ENCODE measurements around the gene SLC25A10. TPM values are rescaled to one million over a fixed set of nuclear protein-coding genes. Genes with fewer than 3 reads are reported as not detected.

Gene SLC25A10
- total and polyA plus RNA-seq, 2 of the 8 experiments (the other 6 are each of a cell fraction or from before 2014, with no cell fraction given) = 22.2 to 43.0 TPM

DNA sequence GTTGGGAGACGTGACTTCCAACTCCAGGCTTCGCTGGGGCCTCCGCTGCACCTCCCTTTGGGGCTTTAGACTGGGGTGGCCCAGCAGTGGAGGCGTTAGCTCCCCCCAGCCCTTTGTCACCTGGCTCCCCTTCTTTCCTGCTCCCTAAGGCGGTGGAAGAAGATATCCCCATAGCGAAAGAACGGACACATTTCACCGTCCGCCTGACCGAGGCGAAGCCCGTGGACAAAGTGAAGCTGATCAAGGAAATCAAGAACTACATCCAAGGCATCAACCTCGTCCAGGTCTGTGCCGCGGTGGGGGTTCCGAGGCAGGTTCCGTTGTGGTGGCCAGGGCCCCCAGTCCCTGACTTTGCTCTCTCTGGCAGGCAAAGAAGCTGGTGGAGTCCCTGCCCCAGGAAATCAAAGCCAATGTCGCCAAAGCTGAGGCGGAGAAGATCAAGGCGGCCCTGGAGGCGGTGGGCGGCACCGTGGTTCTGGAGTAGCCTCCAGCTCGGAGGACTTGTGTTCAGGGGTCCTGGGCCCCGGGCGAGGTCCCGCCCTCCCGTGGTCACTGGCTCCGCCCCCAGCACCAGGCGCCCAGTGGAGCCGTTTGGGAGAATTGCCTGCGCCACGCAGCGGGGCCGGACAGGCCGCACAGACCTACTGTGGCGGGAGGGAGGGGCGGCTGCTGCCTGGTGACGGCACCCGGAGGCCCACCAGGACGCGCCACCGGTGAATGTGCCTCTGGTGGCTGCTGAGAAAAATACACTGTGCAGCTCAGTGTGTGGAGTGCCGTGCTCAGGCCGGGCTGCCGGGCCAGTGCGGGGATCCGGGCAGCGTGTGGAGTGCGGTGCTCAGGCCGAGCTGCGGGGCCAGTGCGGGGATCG, 5.1 kb upstream of the SLC25A10 start:
- H3K23ac ChIP-seq (ENCODE audit: insufficient read length) = no peak overlapping the region
- H3K9me3 ChIP-seq (ENCODE audit: insufficient read depth in 2 of 2, low read depth in 1 of 2, low read length in 1 of 2) = no peaks in the 10 kb centered on the region
- no peak overlapping the region for H4K5ac ChIP-seq (ENCODE audit: insufficient read length, low read depth, low read length)
- H3K27ac ChIP-seq (ENCODE audit: low read depth, low read length) = no peak overlapping the region
- peaks cover 5 to 8% of the 10 kb centered on the region in 2 experiments for H4K20me1 ChIP-seq (replicated peaks in 1 of 2; ENCODE audit: control insufficient read depth in 1 of 2, insufficient read depth in 2 of 2, low read length in 2 of 2)
- H2AK5ac ChIP-seq (ENCODE audit: low read depth, low read length) = no peak overlapping the region
- peaks cover 0 to 24% (median 16%) of the 10 kb centered on the region in 4 experiments; a peak in 5 of 7 replicates for H3K4me1 ChIP-seq (replicated peaks in 1 of 4; ENCODE audit: control insufficient read depth in 3 of 4, insufficient read depth in 4 of 4, low read length in 3 of 4)
- no peak overlapping the region for H2BK20ac ChIP-seq (ENCODE audit: low read length)
- H3K14ac ChIP-seq (ENCODE audit: insufficient read length) = no peak overlapping the region
- H2AFZ ChIP-seq (ENCODE audit: low read length) = no peak overlapping the region
- TF ChIP-seq TAF1 (IDR thresholded peaks at IDR 0.05; ENCODE audit: low read depth, low read length) = no peak
- TF ChIP-seq SAP30 (IDR thresholded peaks at IDR 0.05; ENCODE audit: insufficient read depth, insufficient replicate concordance, low read length) = no peak
- no peak for TF ChIP-seq POLR2A (IDR thresholded peaks at IDR 0.05; ENCODE audit: control extremely low read depth in 1 of 2, low read depth in 2 of 2, low read length in 2 of 2)
- no peak for TF ChIP-seq ASH2L (IDR thresholded peaks at IDR 0.05; ENCODE audit: low read length)
- no peak for TF ChIP-seq CHD1 (IDR thresholded peaks at IDR 0.05; ENCODE audit: low read depth, low read length)
- TF ChIP-seq SRF (IDR thresholded peaks at IDR 0.05; ENCODE audit: low read depth, low read length) = no peak
- TF ChIP-seq CHD2 (IDR thresholded peaks at IDR 0.05; ENCODE audit: low read length) = no peak
- TF ChIP-seq, protein P1, sequence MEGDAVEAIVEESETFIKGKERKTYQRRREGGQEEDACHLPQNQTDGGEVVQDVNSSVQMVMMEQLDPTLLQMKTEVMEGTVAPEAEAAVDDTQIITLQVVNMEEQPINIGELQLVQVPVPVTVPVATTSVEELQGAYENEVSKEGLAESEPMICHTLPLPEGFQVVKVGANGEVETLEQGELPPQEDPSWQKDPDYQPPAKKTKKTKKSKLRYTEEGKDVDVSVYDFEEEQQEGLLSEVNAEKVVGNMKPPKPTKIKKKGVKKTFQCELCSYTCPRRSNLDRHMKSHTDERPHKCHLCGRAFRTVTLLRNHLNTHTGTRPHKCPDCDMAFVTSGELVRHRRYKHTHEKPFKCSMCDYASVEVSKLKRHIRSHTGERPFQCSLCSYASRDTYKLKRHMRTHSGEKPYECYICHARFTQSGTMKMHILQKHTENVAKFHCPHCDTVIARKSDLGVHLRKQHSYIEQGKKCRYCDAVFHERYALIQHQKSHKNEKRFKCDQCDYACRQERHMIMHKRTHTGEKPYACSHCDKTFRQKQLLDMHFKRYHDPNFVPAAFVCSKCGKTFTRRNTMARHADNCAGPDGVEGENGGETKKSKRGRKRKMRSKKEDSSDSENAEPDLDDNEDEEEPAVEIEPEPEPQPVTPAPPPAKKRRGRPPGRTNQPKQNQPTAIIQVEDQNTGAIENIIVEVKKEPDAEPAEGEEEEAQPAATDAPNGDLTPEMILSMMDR (IDR thresholded peaks at IDR 0.05; ENCODE audit: control extremely low read depth in 1 of 3, insufficient read depth in 1 of 3, low read depth in 1 of 3, low read length in 3 of 3) = peak in 1 of 3 experiments; percentile 6; a peak in 1 of 4 replicates
- H2BK12ac ChIP-seq (ENCODE audit: low read depth, low read length) = no peak overlapping the region
- peaks cover 12% of the 10 kb centered on the region for H3K79me1 ChIP-seq (ENCODE audit: low read depth, low read length)
- no peak overlapping the region for H2BK5ac ChIP-seq (ENCODE audit: low read depth, low read length)
- DNase-seq (ENCODE audit: low read depth in 1 of 2, low spot score in 2 of 2) = peak in 1 of 2 experiments; percentile 58
- H2BK120ac ChIP-seq (replicated peaks; ENCODE audit: low read depth, low read length) = no peak overlapping the region
- H3K4me3 ChIP-seq (ENCODE audit: extremely low read depth in 1 of 4, insufficient read depth in 2 of 4, low read depth in 3 of 4, low read length in 4 of 4) = no peak overlapping the region
- ChIA-PET CTCF (ENCODE audit: partially characterized antibody) (interaction anchor here (1.0 to 1.9 kb wide), 5 partner anchors 11 to 159 kb away, joined by 3 to 8 read pairs (median 4); no protein-coding TSS in a partner anchor), POLR2A (ENCODE audit: partially characterized antibody) (interaction anchor here (0.8 to 17.2 kb wide), 8 partner anchors 16 to 160 kb away, joined by 3 to 436 read pairs (median 5); partner anchors contain the start of genes ARL16, HGS, MCRIP1 and SLC25A10)
- H3K18ac ChIP-seq (ENCODE audit: extremely low read depth, low read length) = no peak overlapping the region
- peaks cover 20 to 28% (median 24%) of the 10 kb centered on the region in 4 experiments for H3K36me3 ChIP-seq (ENCODE audit: control insufficient read depth in 2 of 4, insufficient read depth in 4 of 4, low read length in 3 of 4)
- no peak overlapping the region for H3K4me2 ChIP-seq (ENCODE audit: insufficient read depth in 1 of 2, low read depth in 2 of 2, low read length in 2 of 2)
- peaks cover 9 to 31% of the 10 kb centered on the region in 2 experiments; a peak in 3 of 4 replicates for H3K79me2 ChIP-seq (ENCODE audit: control insufficient read depth in 1 of 2, insufficient read depth in 2 of 2, low read length in 2 of 2)
- H2BK15ac ChIP-seq (ENCODE audit: low read length) = no peak overlapping the region
- H3K23me2 ChIP-seq (ENCODE audit: low read depth, low read length) = peaks cover 20% of the 10 kb centered on the region
- H4K91ac ChIP-seq (replicated peaks; ENCODE audit: insufficient read length, low read length) = no peak overlapping the region
- no peak overlapping the region for H3K9ac ChIP-seq (replicated peaks in 1 of 4; ENCODE audit: extremely low read depth in 1 of 4, low read depth in 3 of 4, low read length in 3 of 4)
- H3K56ac ChIP-seq (replicated peaks; ENCODE audit: insufficient read length, low read depth, low read length) = no peak overlapping the region
- H3K4ac ChIP-seq (replicated peaks; ENCODE audit: insufficient read length, low read depth, low read length) = no peak overlapping the region
- FAIRE-seq = no peak
- no peaks in the 10 kb centered on the region; a peak in 2 of 7 replicates for H3K27me3 ChIP-seq (replicated peaks in 1 of 4; ENCODE audit: control insufficient read depth in 3 of 4, extremely low read depth in 1 of 4, insufficient read depth in 3 of 4, low read length in 3 of 4)
- H4K8ac ChIP-seq (ENCODE audit: extremely low read depth, insufficient read depth, low read length) = no peak overlapping the region; the same call in 1 of the 2 replicates
- WGBS, 2 experiments (ENCODE audit: extremely low coverage in 1 of 2, insufficient coverage in 1 of 2, insufficient read length in 1 of 2, insufficient replicate concordance in 2 of 2, low coverage in 1 of 2, low lambda C conversion rate in 2 of 2, missing lambda C conversion rate in 1 of 2) = 94% methylated on average over 46 of the region's 54 CpGs; no CpG with 5 or more reads in 1 of the 2 experiments

Measured in H1 (cell line).